HG03460 (cell line): ENCODE measurements around the gene CREB1.
A peak's percentile ranks its signal among the peaks of the same experiment; 100 is the strongest.
"Not testable (repeated sequence)": the region's sequence is repeated elsewhere in the genome, so short reads cannot be mapped to it uniquely, and the experiment has no call there.

Experiments
- ATAC-seq: cut with Tn5 transposase; IDR thresholded peaks from one replicate; pipeline ENCODE4 v1.9.1; 2021; ENCODE audit not compliant: unreplicated experiment

CREB1 gene

DNA sequence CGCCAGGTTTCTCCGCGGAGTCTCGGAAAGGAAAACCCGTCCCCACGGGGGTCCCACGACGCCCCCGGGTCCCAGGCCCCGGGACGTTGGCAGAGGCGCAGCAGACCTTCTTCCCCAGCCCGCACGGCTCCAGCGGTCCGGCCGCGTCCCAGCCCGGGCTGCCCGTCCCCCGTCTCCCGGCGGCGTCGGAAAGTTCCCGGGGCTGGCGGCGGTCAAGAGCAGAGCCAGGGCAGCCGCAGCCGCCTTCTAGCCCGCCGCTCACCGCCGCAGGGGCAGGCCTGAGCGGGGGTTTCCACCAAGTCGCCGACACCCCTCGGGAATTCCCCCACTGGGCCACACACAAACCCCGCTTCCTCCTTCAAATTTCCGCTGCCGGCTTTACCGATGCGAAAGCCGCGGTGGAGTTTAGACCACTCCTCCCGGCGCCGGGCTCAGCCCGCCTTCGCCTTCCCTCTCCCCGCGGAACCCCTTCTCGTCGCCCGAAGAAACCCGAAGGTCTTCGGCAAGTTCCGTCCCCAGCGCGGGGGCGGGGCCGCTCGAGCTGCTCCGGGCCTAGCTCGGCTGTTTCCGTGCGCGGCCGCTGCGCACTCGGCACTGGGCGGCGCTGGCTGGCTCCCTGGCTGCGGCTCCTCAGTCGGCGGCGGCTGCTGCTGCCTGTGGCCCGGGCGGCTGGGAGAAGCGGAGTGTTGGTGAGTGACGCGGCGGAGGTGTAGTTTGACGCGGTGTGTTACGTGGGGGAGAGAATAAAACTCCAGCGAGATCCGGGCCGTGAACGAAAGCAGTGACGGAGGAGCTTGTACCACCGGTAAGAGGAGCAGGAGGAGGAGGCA lies at the start of gene CREB1:
Gene CREB1, plus strand, starts transcription at position 633 of the 830 bp plus-strand sequence. CDS start 25,674 bp downstream, outside the sequence.
- ATAC-seq = peak; percentile 81

DNA sequence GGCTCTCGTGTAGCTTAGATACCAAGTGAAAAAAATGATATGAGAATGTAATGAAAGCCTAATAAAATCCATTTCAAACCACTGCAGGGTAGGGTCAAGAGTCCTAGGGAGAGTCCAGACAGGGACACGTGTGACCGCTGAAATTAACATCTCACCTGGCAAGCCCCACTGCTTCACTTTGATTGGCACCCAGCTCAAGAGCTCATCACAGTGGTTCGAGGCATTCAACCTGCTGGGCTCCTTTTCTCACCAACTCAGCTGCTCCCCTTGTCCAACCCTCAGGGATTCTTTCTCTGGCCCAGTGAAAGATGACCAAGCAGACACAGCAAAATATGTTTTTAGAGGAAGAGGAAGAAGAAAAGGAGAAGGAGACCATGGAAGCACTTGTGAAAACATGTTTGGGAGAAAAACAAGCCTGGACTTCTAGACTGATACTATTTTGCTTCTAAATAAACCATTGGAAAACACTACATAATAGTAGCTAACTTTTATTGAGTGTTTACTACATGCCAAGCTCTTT lies 49.2 kb upstream of the CREB1 start:
- ATAC-seq = no peak

DNA sequence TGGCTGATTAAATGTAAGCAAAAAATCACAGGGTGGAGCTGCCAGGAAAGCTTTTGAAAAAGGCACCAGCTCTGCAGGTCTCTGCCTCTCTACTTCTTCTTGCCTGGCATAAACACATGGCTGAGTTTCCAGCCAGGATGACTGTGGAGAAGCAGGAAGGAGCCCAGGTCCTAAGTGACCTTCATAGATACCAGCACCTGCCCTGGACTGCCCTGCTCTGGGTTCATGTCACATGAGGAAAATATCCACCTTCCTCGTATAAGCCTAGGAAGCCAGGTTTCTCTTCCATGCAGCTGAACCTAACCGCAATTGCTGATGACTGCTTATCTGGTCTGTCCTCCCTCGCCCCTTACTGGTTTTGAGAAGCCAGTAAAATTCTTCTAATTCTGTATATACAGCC lies 47.8 kb upstream of the CREB1 start:
- ATAC-seq = no peak

DNA sequence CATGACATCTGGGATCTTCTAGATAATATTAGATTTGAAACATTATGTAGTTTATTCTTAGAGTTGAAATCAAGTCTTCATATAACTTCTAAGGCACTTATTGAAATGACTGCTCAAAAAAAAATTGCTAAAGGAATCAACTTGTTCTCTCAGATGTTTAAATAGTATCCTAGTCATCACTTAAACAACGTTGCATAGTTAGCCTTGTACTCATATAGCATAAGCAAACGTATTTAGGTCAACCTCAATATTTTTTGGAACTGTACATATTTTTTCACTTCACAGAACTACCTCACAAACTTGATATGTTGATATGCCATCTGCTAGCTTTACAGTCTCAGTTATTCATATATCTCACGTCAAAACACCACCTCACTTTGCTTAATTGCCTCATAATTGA lies 47.1 kb upstream of the CREB1 start:
- no peak for ATAC-seq

DNA sequence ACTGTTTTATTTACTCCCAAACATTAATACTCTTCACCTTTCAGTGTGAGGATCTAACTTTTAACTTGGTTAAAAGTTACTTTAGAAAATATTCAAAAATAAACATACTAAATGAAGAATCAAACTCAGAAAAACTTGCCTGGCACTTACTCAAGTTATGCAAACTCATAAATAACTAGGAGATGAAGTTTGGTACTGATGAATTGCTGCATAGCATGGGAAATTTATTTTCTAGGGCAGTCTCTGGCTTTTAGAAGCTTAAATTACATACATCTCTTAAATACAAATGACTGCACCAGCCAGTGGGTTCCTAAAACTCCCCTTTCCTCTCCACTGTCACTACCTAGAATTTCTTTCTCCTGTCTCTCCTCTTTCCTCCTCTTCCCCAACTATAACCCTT lies 46.7 kb upstream of the CREB1 start:
- no peak for ATAC-seq

DNA sequence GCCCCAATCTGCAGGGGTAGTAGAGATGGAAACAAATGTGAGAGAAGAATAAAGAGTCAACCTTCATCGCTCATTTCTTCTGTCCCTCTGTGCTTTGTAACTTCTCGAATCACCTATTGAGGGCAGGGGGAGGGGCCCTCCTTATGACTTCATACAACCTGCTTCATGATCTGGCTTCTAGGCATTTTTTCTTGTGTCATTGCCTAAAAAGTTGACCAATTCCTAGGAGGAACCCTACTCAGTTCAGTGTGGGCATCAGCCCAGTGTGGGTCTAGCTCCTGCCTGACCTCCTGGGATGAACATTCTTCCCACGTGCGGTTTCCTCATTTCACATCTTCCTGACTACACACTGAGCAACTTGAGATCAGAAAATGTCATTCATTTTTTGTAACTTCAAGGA lies 46.3 kb upstream of the CREB1 start:
- no peak for ATAC-seq

DNA sequence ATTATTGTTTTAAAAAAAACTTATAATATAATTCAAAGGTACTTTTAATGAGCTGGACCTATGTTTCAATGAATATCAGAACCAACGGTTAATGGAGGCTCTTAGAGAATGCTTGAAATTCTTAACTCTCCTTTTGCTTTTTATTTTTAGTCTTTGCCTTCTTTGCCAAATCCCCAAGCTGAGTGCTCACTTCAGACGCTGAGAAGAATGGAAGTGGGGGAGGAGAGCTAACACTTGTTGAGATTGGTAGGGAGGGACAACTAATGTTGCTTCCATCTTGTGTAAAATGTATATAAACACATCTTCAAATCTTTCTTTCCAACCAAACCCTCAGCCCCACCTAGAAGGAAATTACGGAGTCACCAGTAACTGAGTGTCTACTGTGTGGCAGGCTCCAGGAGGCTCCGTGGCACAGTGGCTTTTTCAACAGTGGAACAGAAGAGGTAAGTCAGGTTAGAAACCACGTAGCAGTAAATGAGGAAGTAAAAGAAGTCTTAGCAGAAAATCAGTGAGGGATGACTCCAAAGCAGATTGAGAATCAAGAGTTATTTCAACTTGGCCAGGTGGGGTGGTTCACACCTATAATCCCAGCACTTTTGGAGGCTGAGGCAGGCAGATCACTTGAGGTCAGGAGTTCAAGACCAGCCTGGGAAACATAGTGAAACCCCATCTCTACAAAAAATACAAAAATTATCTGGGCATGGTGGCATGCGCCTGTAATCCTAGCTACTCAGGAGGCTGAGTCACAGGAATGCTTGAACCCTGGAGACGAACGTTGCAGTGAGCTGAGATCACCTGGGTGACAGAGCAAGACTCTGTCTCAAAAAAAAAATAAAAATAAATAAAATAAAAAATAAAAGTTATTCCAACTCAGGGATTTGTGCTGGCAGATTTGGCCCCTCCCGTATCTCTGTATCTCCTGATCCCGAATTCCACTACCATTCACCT lies 45.0 kb upstream of the CREB1 start:
- peak; percentile 67 for ATAC-seq

DNA sequence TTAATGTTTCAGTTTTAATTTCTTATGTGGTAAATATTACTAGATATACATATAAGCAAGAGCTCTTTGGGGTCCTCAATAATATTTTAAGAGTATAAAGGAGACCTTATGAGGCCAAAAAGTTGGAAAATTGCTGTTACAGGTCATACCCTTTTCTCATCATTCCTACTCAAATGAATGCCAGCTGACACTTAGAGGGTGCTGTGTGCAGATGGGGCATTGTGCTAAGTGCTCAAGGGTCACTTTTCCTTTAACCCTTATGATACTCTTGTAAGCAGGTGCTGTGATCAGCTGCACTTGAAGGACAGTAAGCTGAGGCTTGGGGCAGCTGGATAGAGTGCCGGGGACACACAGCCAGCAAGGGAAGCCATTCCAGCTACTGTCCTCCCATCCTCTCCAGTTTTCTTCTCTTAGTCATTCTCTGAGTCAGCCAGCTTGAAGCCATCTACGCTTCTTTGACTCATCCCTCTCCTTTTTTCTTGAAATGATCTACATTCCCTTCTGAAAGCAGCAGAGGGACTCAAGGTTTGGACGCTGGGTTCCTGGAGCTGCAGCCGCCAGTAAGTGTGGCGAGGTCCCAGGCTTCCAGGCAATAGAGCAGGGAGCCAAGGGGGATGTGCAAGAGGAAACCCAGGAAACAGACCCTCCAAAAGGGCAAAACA lies 42.0 kb upstream of the CREB1 start:
- no peak for ATAC-seq

DNA sequence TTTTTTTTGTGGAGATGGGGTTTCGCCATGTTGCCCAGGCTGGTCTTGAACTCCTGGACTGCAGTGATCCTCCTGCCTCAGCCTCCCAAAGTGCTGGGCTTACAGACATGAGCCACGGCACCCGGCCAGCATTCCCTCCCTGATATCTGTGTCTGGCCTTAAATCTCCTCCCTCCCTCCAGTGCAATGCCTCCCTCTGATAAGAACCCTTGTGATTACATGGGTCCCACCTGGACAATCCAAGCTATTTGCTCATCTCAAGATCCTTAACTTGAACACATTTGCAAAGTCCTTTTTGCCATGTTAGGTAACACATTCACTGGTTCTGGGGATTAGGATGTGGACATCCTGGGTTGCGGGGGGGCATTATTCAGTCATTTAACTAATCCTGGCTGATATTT lies 40.5 kb upstream of the CREB1 start:
- no peak for ATAC-seq

DNA sequence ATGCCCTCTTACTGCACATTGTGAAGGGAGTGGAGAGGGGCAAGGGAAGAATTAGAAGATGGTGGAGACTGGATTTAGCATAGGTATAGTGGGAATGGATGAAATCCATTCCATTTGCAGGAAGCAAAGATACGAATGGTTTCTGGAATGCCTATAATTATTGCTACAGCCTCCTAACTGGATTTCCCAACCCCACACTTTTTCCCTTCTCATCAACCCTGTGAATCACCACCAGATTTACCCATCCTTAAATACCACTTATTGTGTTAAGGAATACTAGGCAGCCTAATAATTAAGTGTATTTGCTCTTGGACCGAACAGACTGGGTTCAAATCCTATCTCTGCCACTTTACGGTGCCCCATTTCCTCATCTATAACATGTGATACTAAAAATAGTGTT lies 39.3 kb upstream of the CREB1 start:
- ATAC-seq = no peak

DNA sequence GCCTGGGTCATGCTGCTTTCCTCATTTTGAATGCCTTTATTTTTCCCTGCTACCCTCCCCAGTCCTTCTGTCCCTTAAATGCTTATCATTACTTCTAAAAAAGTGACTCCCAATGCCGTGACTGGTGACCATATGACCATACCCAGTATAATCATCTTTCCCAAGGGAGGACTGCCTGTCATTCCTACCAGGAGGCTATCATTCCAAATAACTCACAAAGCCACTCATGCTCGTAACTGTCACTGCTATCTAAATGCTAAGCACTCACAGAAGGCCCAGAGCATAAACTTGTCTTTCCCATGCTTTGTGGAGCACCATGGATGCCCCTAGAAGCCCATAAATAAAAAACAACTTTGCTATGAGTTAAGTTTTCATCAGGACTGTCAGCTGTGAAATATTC lies 38.7 kb upstream of the CREB1 start:
- no peak for ATAC-seq

DNA sequence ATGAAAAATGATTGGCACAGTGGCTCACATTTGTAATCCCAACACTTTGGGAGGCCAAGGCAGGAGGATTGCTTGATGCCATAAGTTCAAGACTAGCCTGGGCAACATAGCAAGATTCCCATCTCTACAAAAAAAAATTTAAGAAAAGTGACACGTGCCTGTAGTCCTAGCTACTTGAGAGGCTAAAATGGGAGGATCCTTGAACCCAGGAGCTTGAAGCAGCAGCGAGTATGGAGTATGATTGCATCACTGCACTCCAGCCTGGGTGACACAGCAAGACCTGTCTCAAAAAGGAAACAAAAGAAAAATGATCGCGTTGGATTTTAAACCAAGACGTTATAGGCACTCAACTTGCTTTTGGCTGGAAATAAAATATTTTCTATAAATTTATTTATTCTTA lies 37.8 kb upstream of the CREB1 start:
- no peak for ATAC-seq

DNA sequence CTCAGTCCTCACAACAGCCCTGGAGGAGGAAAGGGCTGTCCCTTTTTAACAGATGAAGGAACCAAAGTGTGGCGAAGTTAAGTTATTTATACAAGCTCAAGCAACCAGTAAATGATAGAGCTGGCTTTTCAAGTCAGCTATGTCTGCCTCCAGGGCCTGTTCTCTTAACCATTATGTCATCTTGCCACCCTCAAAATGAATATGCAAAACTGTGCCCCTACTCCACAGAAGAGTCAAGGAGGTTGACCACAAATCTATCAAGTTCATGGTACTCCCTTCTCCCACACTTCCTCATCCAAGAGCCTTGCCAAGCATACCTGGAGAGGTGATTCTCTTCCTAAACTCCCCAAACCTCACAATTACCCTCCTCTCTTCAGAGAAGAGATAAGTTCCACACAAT lies 37.3 kb upstream of the CREB1 start:
- ATAC-seq = no peak

DNA sequence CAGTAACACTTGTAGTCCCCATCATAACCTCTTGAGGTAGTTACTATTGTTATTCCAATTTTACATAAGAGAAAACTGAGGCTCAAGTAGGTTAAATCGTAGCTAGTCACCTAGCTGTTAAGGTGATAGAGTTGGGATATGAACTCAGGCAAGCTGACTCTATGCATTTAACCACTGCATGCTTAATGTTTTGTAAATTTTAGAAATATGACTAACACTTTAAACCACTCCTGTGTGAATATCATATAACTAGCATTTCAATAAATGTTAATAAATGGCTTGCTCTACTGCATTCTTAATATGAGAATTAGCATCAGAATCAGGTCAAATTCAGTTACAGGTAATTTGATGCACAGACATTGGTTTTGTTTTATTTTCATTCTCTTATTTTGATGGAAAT lies 35.6 kb upstream of the CREB1 start:
- ATAC-seq = no peak

DNA sequence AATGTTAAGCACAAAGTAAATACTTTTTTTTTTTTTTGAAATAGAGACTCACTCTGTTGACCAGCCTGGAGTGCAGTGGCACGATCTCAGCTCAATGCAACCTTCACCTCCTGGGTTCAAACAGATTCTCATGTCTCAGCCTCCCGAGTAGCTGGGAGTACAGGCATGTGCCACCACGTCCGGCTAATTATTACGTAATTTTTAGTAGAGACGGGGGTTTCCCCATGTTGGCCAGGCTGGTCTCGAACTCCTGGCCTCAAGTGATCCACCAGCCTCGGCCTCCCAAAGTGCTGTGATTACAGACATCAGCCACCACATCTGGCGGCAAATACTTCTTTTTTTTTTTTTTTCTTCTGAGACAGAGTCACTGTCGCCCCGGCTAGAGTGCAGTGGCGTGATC lies 32.8 kb upstream of the CREB1 start:
- ATAC-seq = not testable (repeated sequence)

DNA sequence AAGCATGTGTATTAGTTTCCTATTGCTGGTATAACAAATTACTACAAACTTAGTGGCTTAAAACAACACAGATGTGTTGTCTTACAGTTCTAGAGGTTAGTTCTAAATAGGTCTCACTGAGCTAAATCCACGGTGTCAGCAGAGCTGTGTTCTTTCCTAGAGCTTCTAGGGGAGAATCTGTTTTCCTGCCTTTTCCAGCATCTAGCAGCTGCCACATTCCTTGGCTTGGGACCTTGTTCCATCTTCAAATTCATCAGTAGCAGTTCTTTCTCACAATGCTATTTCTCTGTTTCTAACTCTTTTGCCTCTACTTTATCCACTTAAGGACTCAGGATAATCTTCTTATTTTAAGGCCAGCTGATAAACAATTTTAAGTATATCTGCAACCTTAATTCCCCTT lies 32.2 kb upstream of the CREB1 start:
- ATAC-seq = no peak

DNA sequence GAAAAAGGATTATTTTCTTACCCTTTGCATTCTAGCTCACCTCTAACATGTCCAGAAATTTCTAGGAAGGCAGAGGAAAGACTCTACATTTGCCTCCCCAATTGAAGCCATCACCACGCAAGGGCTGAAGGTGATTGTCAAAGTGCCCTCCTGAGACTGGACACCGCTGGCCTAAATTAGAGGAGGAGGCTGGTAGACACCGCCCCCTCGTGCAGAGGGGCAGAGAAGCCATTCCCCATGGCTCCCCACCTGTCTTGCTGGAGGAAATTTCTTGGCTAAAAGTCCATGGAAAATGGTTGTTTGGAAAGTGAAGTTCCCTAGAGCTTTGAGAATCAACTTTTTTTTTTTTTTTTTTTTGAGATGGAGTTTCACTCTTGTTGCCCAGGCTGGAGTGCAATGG lies 31.3 kb upstream of the CREB1 start:
- ATAC-seq = no peak

DNA sequence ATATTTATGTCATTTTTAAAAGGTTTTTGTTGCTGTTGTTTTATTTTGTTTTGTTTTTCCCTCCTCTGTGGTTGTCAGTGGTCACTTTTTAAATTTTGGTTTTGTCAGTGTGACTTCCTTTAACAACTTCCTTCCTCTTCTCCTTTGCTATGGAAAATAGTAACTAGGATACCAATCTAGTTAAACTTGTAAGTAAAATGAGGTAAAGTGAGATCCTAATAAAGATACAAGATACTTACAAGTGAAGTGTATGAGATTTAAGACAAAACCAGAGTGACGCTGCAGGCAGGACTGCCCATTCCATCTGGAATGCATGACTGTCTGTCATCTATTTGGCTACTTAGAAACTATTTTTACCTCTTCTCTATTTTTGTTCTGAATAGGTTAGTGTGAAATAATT lies 30.6 kb upstream of the CREB1 start:
- ATAC-seq = no peak

DNA sequence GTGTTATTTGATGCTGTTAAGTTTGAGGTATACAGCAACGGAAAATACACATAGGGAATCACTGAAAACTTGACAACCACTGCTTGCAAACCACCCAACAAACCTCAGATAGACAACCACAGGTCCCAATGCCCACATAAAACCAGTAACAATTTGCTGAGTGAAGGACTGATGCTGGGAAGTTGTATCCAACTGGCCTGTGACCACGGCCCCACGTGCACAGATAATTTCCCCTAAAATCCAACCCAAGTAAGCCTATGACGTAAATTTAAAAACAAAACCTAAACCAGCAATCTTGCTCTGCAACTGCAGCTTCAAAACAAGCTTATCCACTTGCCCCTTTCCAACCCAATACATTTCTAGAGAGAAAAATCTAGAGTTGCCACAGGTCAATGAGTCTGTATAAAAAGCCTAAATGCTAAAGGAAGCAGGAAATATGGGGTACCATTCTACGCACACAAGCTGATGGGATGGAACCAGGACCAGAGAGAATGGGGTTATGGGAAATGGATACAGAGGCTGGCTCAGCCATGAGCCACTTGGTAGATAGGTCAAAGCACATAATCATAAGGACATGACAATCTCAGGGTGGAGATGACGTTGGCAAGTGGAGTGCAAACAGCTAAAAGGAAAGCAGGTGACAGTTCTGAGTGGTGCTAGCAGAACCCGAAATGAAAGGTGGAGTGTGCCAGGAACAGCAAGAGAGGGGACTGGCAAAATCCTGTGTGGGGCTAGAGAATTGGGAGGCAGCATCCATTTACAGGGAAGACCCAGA lies 27.8 kb upstream of the CREB1 start:
- no peak for ATAC-seq

DNA sequence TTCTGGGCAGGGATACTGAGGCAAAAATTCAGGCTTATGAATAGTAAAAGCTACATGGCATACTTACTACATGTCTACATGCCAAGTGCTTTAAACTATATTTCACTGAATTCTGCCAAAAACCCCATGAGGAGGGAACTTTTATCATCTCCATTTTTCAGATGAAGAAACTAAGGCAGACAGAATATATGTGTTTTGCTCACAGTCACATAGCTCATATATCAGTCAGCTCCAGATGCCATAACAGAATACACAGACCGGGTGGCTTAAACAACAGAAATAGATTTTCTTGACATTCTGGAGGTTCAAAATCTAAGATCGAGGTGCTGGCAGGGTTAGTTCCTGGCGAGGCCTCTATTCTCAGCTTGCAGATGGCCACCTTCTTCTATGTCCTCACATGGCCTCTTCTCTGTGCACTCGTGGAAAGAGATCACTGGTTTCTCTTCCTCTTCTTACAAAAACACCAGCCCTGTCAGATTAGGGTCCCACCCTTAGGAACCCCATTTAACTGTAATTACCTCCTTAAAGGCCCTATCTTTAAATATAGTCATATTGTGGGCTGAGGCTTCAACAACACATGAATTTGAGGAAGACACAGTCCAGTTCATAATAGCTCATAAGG lies 27.1 kb upstream of the CREB1 start:
- ATAC-seq = peak; percentile 38
